CD4-positive, alpha-beta memory T cell (primary cell): ENCODE results near the gene SPEM3. TPM values are rescaled to one million over a fixed set of nuclear protein-coding genes. Genes with fewer than 3 reads are reported as not detected.
A peak's percentile ranks its signal among the peaks of the same experiment; 100 is the strongest.

Experiments used
- CTCF ChIA-PET: fragments of 350-600 bp; sonication (Branson Sonifier 250); formaldehyde crosslinking; loops from one replicate; lab custom pipeline; 2021; ENCODE audit warnings: inconsistent platforms; ENCODE audit not compliant: partially characterized antibody; lab: Charles Lee
- POLR2A ChIA-PET: fragments of 350-600 bp; sonication (Branson Sonifier 250); formaldehyde crosslinking; loops from one replicate; lab custom pipeline; 2021; ENCODE audit not compliant: partially characterized antibody; lab: Charles Lee
- DNase-seq, 5 donors: peaks; one replicate each; pipeline versions ENCODE4 v3.0.0 to v3.0.0-alpha.2; 2020 to 2022; ENCODE audit warnings: mixed read lengths in 1 of 5
- H3K27ac ChIP-seq: one replicate; pipeline ENCODE4 v1.7.0; 2013; ENCODE audit warnings: low read depth, low read length
- H3K27me3 ChIP-seq: 2 replicates; pipeline ENCODE4 v1.7.0; 2013; ENCODE audit warnings: mild to moderate bottlenecking, low read length, moderate library complexity; ENCODE audit not compliant: insufficient read depth
- H3K36me3 ChIP-seq: 2 replicates; pipeline ENCODE4 v1.7.0; 2013; ENCODE audit warnings: mild to moderate bottlenecking, low read length, moderate library complexity; ENCODE audit not compliant: insufficient read depth
- H3K4me1 ChIP-seq: 2 replicates; pipeline ENCODE4 v1.7.0; 2013; ENCODE audit warnings: mild to moderate bottlenecking, low read length, moderate library complexity; ENCODE audit not compliant: insufficient read depth
- H3K4me3 ChIP-seq, 2 donors: one replicate each; pipeline ENCODE4 v1.7.0; 2013; ENCODE audit warnings: low read length in 2 of 2, mild to moderate bottlenecking in 1 of 2
- H3K9me3 ChIP-seq, 2 donors: one replicate each; pipeline ENCODE4 v1.7.0; 2013; ENCODE audit warnings: low read length in 2 of 2, control low read depth in 1 of 2; ENCODE audit not compliant: control insufficient read depth in 1 of 2
- H3K27ac Mint-ChIP-seq, 7 donors: one replicate each; pipeline ENCODE4 v1.8.0; 2020 to 2021; ENCODE audit warnings: mixed read lengths in 7 of 7, mild to moderate bottlenecking in 6 of 7, inconsistent platforms in 3 of 7, moderate library complexity in 3 of 7
- H3K27me3 Mint-ChIP-seq, 2 donors: one replicate each; pipeline ENCODE4 v1.8.0; 2020 to 2021; ENCODE audit warnings: mixed read lengths in 2 of 2
- H3K36me3 Mint-ChIP-seq, 2 donors: one replicate each; pipeline ENCODE4 v1.8.0; 2020 to 2021; ENCODE audit warnings: mixed read lengths in 2 of 2, inconsistent platforms in 1 of 2, mild to moderate bottlenecking in 1 of 2
- H3K4me1 Mint-ChIP-seq, 4 donors: one replicate each; pipeline ENCODE4 v1.8.0; 2020 to 2021; ENCODE audit warnings: mixed read lengths in 4 of 4, mild to moderate bottlenecking in 1 of 4
- H3K4me3 Mint-ChIP-seq, 8 donors: one replicate each; pipeline ENCODE4 v1.8.0; 2020 to 2021; ENCODE audit warnings: mixed read lengths in 8 of 8, mild to moderate bottlenecking in 7 of 8, moderate library complexity in 6 of 8, inconsistent platforms in 3 of 8
- H3K9me3 Mint-ChIP-seq, 8 donors: one replicate each; pipeline ENCODE4 v1.8.0; 2020 to 2021; ENCODE audit warnings: mixed read lengths in 8 of 8, mild to moderate bottlenecking in 5 of 8, inconsistent platforms in 3 of 8, moderate library complexity in 1 of 8
- intact Hi-C: fragments of 100-400 bp; cut with micrococcal nuclease; formaldehyde crosslinking; loops from one replicate; pipeline ENCODE4 v1.15.1; 2023
- polyA plus RNA-seq, 2 donors: library from polyadenylated mRNA; unstranded; fragments of 300-500 nt; fragmentation: Illumina TruSeq; gene quantifications; one replicate each; pipeline ENCODE4 v1.2.3, GENCODE V29; 2021
- total RNA-seq, 2 experiments: library from RNA; stranded (reverse); gene quantifications; one replicate each; pipeline ENCODE4 v1.2.3, GENCODE V29; 2021

SPEM3 gene
- total and polyA plus RNA-seq, 4 experiments from 2014 or later = not detected

DNA sequence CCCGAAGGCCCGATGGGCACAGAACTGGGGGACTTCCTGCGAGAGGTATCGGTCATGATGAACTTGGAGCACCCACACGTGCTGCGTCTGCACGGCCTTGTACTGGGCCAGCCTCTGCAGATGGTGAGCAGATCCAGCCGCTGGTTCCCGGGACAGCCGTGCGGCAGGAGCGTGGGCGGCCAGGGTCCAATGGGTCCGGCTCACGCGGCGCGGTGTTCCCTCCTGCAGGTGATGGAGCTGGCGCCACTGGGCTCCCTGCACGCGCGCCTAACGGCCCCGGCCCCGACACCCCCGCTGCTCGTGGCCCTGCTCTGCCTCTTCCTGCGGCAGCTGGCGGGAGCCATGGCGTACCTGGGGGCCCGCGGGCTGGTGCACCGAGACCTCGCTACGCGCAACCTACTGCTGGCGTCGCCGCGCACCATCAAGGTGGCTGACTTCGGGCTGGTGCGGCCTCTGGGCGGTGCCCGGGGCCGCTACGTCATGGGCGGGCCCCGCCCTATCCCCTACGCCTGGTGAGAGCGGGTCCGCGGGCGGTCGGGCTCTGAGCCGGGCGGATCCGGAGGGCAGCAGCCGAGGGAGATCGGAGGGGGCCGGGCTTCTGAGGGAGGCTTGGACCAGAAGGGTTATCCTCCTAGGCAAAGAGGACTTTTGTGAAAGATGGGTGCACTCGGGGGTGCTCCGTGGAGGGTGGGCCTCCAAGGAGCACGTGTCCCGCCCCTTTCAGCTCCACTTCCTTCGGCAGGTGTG, 44.7 kb upstream of the SPEM3 start:
- ChIA-PET CTCF (interaction anchor here (1.1 to 2.2 kb wide), 4 partner anchors 20 to 200 kb away, joined by 3 to 8 read pairs (median 4); partner anchors contain the start of genes MPDU1 and TMEM256), POLR2A (interaction anchor here (0.6 to 6.8 kb wide), 30 partner anchors 9 to 302 kb away, joined by 3 to 69 read pairs (median 6); partner anchors contain the start of genes ACAP1, CHRNB1, FGF11 and FXR2)
- H3K4me1 Mint-ChIP-seq = peaks cover 8 to 28% (median 13%) of the 10 kb centered on the region in 4 donors
- peak overlapping the region; percentile 88 to 97 (median 94) for H3K27ac Mint-ChIP-seq
- Histone ChIP-seq H3K36me3 (peaks cover 6% of the 10 kb centered on the region), H3K9me3 (no peaks in the 10 kb centered on the region), H3K4me3 (peak overlapping the region; percentile 42 to 86), H3K4me1 (peaks cover 16% of the 10 kb centered on the region), H3K27me3 (peaks cover 9% of the 10 kb centered on the region), H3K27ac (peak overlapping the region; percentile 72)
- H3K4me3 Mint-ChIP-seq = peak overlapping the region; percentile 80 to 87 (median 82)
- H3K9me3 Mint-ChIP-seq = peaks cover 0 to 6% (median 0%) of the 10 kb centered on the region in 8 donors
- DNase-seq = peak; percentile 82 to 87 (median 84)
- intact Hi-C loops = loop anchor here (1.0 kb wide), 3 partner anchors 10 to 51 kb away; partner anchors contain the start of genes PLSCR3, TMEM102 and TMEM256
- H3K27me3 Mint-ChIP-seq = peaks cover 28 to 32% of the 10 kb centered on the region in 2 donors
- peaks cover 7 to 19% of the 10 kb centered on the region in 2 donors for H3K36me3 Mint-ChIP-seq

DNA sequence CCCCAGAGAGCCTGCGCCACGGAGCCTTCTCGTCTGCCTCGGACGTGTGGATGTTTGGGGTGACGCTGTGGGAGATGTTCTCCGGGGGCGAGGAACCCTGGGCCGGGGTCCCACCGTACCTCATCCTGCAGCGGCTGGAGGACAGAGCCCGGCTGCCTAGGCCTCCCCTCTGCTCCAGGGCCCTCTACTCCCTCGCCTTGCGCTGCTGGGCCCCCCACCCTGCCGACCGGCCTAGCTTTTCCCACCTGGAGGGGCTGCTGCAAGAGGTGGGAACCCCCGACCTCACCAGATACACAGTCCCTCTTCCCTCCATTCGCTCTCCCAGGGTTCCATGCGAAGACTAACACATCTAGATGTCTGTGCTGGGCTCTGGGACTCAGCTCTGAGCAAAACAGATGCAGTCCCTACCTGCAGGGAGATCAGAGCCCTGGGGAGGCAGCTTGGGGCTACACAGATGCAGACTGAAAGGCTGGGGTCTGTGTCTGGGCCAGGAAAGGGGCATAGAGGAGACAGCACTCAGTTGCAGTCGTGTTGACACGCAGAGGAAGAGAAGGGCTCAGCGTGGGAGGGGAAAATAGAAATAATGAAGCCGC, 44.1 kb upstream of the SPEM3 start:
- peaks cover 13% of the 10 kb centered on the region for H3K36me3 ChIP-seq
- H3K27me3 ChIP-seq = peaks cover 9% of the 10 kb centered on the region
- H3K4me3 ChIP-seq = peak overlapping the region; percentile 42 to 86
- peaks cover 22 to 26% of the 10 kb centered on the region in 2 donors for H3K27me3 Mint-ChIP-seq
- peaks cover 8 to 32% (median 13%) of the 10 kb centered on the region in 4 donors for H3K4me1 Mint-ChIP-seq
- peak overlapping the region; percentile 80 to 87 (median 82) for H3K4me3 Mint-ChIP-seq
- H3K36me3 Mint-ChIP-seq = peaks cover 6 to 26% of the 10 kb centered on the region in 2 donors
- peak overlapping the region; percentile 88 to 97 (median 94) for H3K27ac Mint-ChIP-seq
- ChIA-PET POLR2A (interaction anchor here (0.6 to 6.8 kb wide), 28 partner anchors 9 to 302 kb away, joined by 3 to 69 read pairs (median 6); partner anchors contain the start of genes ACAP1, FGF11, FXR2 and GPS2), CTCF (interaction anchor here (1.1 to 2.2 kb wide), 4 partner anchors 19 to 199 kb away, joined by 3 to 8 read pairs (median 4); partner anchors contain the start of genes MPDU1 and TMEM256)
- peaks cover 19% of the 10 kb centered on the region for H3K4me1 ChIP-seq
- no peak for DNase-seq
- H3K27ac ChIP-seq = peak overlapping the region; percentile 72
- no peaks in the 10 kb centered on the region for H3K9me3 ChIP-seq
- intact Hi-C loops = loop anchor here (1.0 kb wide), 3 partner anchors 10 to 51 kb away; partner anchors contain the start of genes PLSCR3, TMEM102 and TMEM256
- peaks cover 0 to 1% (median 0%) of the 10 kb centered on the region in 8 donors for H3K9me3 Mint-ChIP-seq

DNA sequence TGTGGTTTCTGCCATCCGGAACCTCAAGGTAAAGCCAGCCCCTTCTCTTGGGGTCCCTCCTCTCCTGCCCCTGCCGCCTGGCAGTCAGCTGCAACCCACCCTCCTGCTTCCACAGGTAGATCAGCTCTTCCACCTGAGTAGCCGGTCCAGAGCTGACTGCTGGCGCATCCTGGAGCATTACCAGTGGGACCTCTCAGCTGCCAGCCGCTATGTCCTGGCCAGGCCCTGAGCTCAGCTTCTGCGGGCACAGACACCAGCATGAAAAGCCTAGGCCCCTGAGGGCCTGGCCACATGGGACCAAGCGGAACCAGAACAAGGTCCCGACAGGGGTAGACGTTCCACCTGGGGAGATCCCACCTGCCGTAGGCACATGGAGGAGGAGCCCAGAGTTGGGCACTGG, 39.8 kb upstream of the SPEM3 start:
- POLR2A ChIA-PET = interaction anchor here (1.1 to 6.8 kb wide), 4 partner anchors 9 to 38 kb away, joined by 3 to 69 read pairs (median 8); partner anchors contain the start of gene TMEM256
- H3K9me3 ChIP-seq = no peaks in the 10 kb centered on the region
- H3K27me3 ChIP-seq = no peaks in the 10 kb centered on the region
- CTCF ChIA-PET = interaction anchor here (0.7 to 3.3 kb wide), 2 partner anchors 33 to 47 kb away, joined by 4 to 14 read pairs; partner anchors contain the start of gene TMEM95
- Mint-ChIP-seq H3K36me3 (peaks cover 34 to 56% of the 10 kb centered on the region in 2 donors), H3K9me3 (no peaks in the 10 kb centered on the region), H3K4me1 (peaks cover 11 to 53% (median 32%) of the 10 kb centered on the region in 4 donors), H3K27ac (no peak overlapping the region), H3K4me3 (no peak overlapping the region), H3K27me3 (no peaks in the 10 kb centered on the region)
- intact Hi-C loops = no loop called here
- peaks cover 42% of the 10 kb centered on the region for H3K36me3 ChIP-seq
- H3K4me1 ChIP-seq = peaks cover 51% of the 10 kb centered on the region
- no peak overlapping the region for H3K4me3 ChIP-seq
- no peak overlapping the region for H3K27ac ChIP-seq
- no peak for DNase-seq

DNA sequence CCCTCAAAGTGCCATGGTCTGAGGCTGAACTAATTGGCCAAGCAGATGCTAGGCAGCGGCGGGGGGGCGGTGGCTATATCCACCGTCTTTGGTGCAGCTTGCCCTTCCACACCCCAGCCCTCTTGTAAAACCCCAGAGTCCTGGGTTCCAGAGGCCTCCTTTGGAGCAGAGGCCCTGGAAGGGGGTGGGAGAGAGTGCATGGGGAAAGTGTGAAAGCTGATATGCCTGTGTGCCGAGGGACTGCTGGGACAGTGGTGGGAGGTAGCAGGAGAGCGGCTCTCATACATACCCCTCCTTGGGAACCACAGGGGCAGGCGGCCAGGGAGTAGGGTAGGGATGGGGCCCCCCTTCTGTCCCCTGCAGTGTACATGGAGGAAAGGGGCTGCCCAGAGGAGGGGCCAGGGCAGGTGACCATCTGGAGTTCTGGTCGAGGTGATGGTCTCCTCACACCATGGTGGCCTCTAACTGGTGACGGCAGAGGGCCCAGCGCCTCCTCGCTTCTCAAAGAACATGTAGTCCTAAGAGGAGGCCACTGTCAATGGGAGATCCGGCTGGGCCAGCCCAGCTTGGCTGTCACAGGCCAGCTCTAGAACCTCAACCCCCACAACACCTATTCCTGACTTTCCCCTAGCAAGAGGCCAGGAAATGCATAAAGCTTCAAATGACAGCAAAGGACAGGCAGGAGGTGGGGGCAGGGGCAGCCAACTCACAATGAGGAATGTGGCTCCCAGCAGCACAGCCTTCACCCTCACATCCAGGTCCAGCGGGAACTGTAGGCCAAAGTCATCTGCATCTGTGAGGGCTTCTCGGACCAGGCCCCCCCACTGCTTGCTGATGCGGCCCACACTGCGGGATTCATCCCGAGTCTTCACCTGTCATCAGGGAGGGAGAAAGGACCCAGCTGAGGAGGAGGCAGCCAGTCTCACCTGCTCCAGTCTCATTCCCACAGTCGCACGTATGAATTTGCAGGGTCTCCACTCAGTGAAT, 38.4 kb upstream of the SPEM3 start:
- H3K27me3 Mint-ChIP-seq = no peaks in the 10 kb centered on the region
- H3K4me1 ChIP-seq = peaks cover 48% of the 10 kb centered on the region
- H3K36me3 ChIP-seq = peaks cover 42% of the 10 kb centered on the region
- peak overlapping the region in 5 of 7 donors; percentile 12 to 65 (median 25) for H3K27ac Mint-ChIP-seq
- DNase-seq = no peak
- CTCF ChIA-PET = interaction anchor here (1.0 to 3.3 kb wide), 2 partner anchors 34 to 47 kb away, joined by 3 to 14 read pairs; partner anchors contain the start of gene TMEM95
- peaks cover 0 to 3% (median 0%) of the 10 kb centered on the region in 8 donors for H3K9me3 Mint-ChIP-seq
- H3K27ac ChIP-seq = peak overlapping the region; percentile 10
- no peaks in the 10 kb centered on the region for H3K9me3 ChIP-seq
- POLR2A ChIA-PET = interaction anchor here (0.7 to 6.8 kb wide), 4 partner anchors 10 to 48 kb away, joined by 3 to 69 read pairs (median 3); partner anchors contain the start of gene TMEM256
- no peak overlapping the region for H3K4me3 ChIP-seq
- H3K36me3 Mint-ChIP-seq = peaks cover 34 to 55% of the 10 kb centered on the region in 2 donors
- no peak overlapping the region for H3K4me3 Mint-ChIP-seq
- peaks cover 11 to 51% (median 32%) of the 10 kb centered on the region in 4 donors for H3K4me1 Mint-ChIP-seq
- no peaks in the 10 kb centered on the region for H3K27me3 ChIP-seq
- intact Hi-C loops = loop anchor here (5.0 kb wide), 1 partner anchor 38 kb away; the partner anchor contains the start of gene KCTD11

DNA sequence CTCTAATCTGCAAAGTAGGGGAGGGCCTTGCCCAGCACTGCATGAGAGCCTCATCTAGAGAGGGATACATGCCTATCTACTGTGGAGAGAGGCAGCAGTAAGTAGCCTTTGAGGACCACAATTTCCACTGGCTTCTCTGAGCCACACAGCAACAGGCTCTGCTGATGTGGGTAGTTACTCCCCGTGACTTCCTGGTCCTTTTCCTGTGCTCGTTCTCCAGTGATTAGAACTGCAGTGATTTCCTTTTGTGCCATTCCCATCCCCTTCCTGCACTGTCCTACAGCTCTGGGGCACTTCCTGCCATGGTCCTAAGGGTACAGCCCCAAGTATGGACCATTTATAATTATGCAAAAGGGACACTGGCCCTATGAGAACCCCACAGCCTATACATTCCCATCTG, 37.4 kb upstream of the SPEM3 start:
- CTCF ChIA-PET = no interaction called here

More for the DNA sequence above, 37.4 kb upstream of the SPEM3 start:
- no peak for DNase-seq
- POLR2A ChIA-PET = no interaction called here
- Mint-ChIP-seq H3K4me3 (peak overlapping the region in 3 of 8 donors; percentile 29 to 83 (median 58)), H3K27me3 (no peaks in the 10 kb centered on the region), H3K36me3 (peaks cover 34 to 52% of the 10 kb centered on the region in 2 donors), H3K9me3 (peaks cover 0 to 3% (median 0%) of the 10 kb centered on the region in 8 donors), H3K27ac (peak overlapping the region in 4 of 7 donors; percentile 35 to 70 (median 57)), H3K4me1 (peaks cover 12 to 47% (median 33%) of the 10 kb centered on the region in 4 donors)
- H3K27me3 ChIP-seq = no peaks in the 10 kb centered on the region
- intact Hi-C loops = loop anchor here (5.0 kb wide), 1 partner anchor 39 kb away; the partner anchor contains the start of gene KCTD11
- H3K27ac ChIP-seq = no peak overlapping the region
- H3K4me3 ChIP-seq = no peak overlapping the region
- H3K4me1 ChIP-seq = peaks cover 48% of the 10 kb centered on the region
- peaks cover 42% of the 10 kb centered on the region for H3K36me3 ChIP-seq
- H3K9me3 ChIP-seq = no peaks in the 10 kb centered on the region
